ENCODE measurements around the gene FMO5. TPM values are rescaled to one million over a fixed set of nuclear protein-coding genes. Genes with fewer than 3 reads are reported as not detected.

FMO5 gene
- total RNA-seq, result under 1 TPM; 0.37 to 0.53 TPM

GRCh38 chr1:147225193-147225730 lies at the start of gene FMO5:
TSS of gene FMO5 (minus strand) at chr1:147225339. CDS start at chr1:147225029, 310 bp downstream.
- Mint-ChIP-seq H3K36me3 (ENCODE audit: low read depth) (no peaks in the 10 kb centered on the region), H3K9me3 (ENCODE audit: low read depth) (no peaks in the 10 kb centered on the region), H3K27ac (peak within 1 kb of the TSS; percentile 82), H3K4me3 (peak within 1 kb of the TSS; percentile 81), H3K27me3 (no peaks in the 10 kb centered on the region), H3K4me1 (peaks cover 17% of the 10 kb centered on the region)
- peak; percentile 97 for ATAC-seq
- ChIA-PET CTCF (interaction anchor here (0.6 to 1.6 kb wide), 5 partner anchors 12 to 291 kb away, joined by 3 to 12 read pairs (median 4); partner anchors contain the start of gene CHD1L), POLR2A (interaction anchor here (0.9 kb wide), 1 partner anchor 141 kb away, joined by 3 read pairs; no protein-coding TSS in a partner anchor)
- intact Hi-C loops (cut with DNase I, micrococcal nuclease), result loop anchor here in 1 of 2 experiments (1.0 kb wide), 2 partner anchors 17 to 53 kb away; partner anchors contain the start of genes CHD1L and PRKAB2
- peak; percentile 69 for DNase-seq

DNA sequence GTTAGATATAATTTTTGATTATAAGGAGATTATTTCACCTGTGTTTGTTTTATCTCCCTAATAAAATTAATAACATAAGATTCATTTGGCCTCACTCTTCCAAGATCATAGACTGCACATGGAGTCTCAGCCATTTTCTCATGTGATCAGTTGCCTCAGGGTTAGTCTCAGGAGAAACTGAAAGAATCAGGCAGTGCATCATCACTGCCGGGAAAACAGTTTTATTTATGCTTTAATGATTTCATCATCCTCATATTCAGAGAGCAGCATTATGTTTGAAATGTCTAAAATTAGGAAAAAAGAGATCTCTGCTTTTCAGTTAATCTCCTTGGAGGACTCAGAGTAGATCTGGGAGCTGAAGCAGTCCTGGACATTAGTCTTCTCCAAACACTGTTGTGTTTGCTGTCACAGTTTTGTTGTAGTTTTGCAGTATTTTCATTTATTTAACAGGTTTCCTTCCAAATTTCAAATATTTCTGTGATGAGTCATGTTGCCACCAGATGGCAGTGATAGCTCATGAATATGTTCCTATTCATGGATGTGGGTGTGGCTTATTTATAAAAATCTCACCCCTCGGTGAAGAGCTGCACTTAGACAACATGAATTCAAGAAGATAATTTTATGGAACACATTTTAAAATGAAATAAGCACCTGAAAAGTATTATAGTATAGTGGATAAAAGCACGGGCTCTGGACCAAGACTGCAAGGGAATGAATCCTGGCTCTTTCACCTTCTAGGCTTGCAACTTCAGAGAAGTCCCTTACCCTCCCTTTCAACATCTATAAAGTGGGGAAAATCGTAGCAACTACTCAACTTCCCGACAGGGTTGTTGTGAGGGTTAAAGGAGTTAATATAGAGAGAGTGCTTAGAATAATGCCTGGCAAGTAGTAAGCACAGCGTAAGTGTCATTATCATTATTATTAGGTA lies 48.5 kb upstream of the FMO5 start:
- intact Hi-C loops (cut with DNase I, micrococcal nuclease), result loop anchor here (1.0 to 10.0 kb wide), 6 partner anchors 117 to 621 kb away; no protein-coding TSS in a partner anchor
- peaks cover 50% of the 10 kb centered on the region for H3K36me3 Mint-ChIP-seq (ENCODE audit: low read depth)
- ATAC-seq (peak; percentile 47), DNase-seq (peak; percentile 37)
- POLR2A ChIA-PET, result interaction anchor here (1.8 kb wide), 1 partner anchor 30 kb away, joined by 4 read pairs; no protein-coding TSS in a partner anchor
- H3K4me3 Mint-ChIP-seq, result no peak overlapping the region
- H3K4me1 Mint-ChIP-seq, result peaks cover 6% of the 10 kb centered on the region
- CTCF ChIA-PET, result interaction anchor here (0.6 to 4.5 kb wide), 11 partner anchors 9 to 619 kb away, joined by 3 to 62 read pairs (median 4); no protein-coding TSS in a partner anchor
- H3K27ac Mint-ChIP-seq, result no peak overlapping the region
- H3K27me3 Mint-ChIP-seq, result no peaks in the 10 kb centered on the region
- no peaks in the 10 kb centered on the region for H3K9me3 Mint-ChIP-seq (ENCODE audit: low read depth)

DNA sequence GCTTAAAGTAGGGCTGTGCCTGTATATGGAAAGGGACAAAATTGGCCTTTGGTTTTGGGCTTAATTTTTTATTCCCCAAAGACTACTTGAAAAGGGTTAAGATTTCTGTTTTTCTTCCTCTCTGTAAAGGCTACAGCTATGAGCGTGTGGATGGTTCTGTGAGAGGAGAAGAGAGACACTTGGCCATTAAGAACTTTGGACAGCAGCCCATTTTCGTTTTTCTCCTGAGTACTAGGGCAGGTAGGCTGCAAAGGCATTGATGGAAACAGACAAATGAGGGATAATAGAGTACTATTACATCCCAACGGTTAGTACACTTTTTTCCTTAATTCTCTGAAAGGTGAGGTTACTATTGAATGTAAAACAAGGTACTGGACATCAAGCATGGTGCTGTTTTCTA lies 46.9 kb upstream of the FMO5 start:
- no peak for DNase-seq

GRCh38 chr1:147270721-147271120 lies 45.6 kb upstream of the FMO5 start:
- peaks cover 6% of the 10 kb centered on the region for H3K4me1 Mint-ChIP-seq
- peaks cover 47% of the 10 kb centered on the region for H3K36me3 Mint-ChIP-seq (ENCODE audit: low read depth)
- no peaks in the 10 kb centered on the region for H3K9me3 Mint-ChIP-seq (ENCODE audit: low read depth)
- intact Hi-C loops (cut with DNase I, micrococcal nuclease), result loop anchor here (5.0 to 10.0 kb wide), 3 partner anchors 372 to 624 kb away; no protein-coding TSS in a partner anchor
- ChIA-PET CTCF (interaction anchor here (1.4 kb wide), 1 partner anchor 9 kb away, joined by 4 read pairs; no protein-coding TSS in a partner anchor), POLR2A (no interaction called here)
- H3K27me3 Mint-ChIP-seq, result no peaks in the 10 kb centered on the region
- ATAC-seq, result no peak
- no peak for DNase-seq
- H3K27ac Mint-ChIP-seq, result no peak overlapping the region
- no peak overlapping the region for H3K4me3 Mint-ChIP-seq

More for the DNA sequence above, 46.9 kb upstream of the FMO5 start:
- POLR2A ChIA-PET, result no interaction called here
- CTCF ChIA-PET, result interaction anchor here (0.8 to 4.5 kb wide), 5 partner anchors 8 to 621 kb away, joined by 3 to 62 read pairs (median 5); no protein-coding TSS in a partner anchor
- Mint-ChIP-seq H3K9me3 (ENCODE audit: low read depth) (no peaks in the 10 kb centered on the region), H3K4me3 (no peak overlapping the region), H3K4me1 (peaks cover 6% of the 10 kb centered on the region), H3K27ac (no peak overlapping the region), H3K27me3 (no peaks in the 10 kb centered on the region), H3K36me3 (ENCODE audit: low read depth) (peaks cover 55% of the 10 kb centered on the region)
- no peak for ATAC-seq
- intact Hi-C loops (cut with DNase I, micrococcal nuclease), result loop anchor here (2.0 to 10.0 kb wide), 4 partner anchors 221 to 623 kb away; no protein-coding TSS in a partner anchor

- ChIA-PET CTCF (no interaction called here), POLR2A (no interaction called here)
- H3K27ac Mint-ChIP-seq, result no peak overlapping the region
- ATAC-seq (no peak), DNase-seq (no peak)
- no peaks in the 10 kb centered on the region for H3K4me1 Mint-ChIP-seq
- H3K4me3 Mint-ChIP-seq, result no peak overlapping the region
- H3K27me3 Mint-ChIP-seq, result no peaks in the 10 kb centered on the region
- intact Hi-C loops (cut with DNase I, micrococcal nuclease), result loop anchor here in 1 of 2 experiments (10.0 kb wide), 1 partner anchor 283 kb away; no protein-coding TSS in a partner anchor
- no peaks in the 10 kb centered on the region for H3K9me3 Mint-ChIP-seq (ENCODE audit: low read depth)
- peaks cover 44% of the 10 kb centered on the region for H3K36me3 Mint-ChIP-seq (ENCODE audit: low read depth)
These were observed 42.6 kb upstream of the FMO5 start for GRCh38 chr1:147267711-147268110.

DNA sequence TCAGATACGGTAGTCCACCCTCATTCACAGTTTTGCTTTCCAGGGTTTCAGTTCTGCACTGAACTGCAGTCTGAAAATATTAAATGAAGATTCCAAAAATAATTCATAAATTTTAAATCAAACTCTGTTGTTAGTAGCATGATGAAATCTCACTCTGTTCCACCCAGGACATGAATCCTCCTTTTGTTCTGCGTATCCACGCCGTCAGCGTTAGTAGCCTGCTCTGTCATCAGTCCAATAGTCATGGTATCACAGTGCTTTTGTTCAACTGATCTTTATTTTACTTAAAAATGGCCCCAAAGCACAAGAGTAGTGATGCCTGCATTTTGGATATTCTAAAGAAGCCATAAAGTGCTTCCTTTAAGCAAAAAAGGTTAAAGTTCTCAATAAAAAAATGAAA lies 41.2 kb upstream of the FMO5 start:
- no peak overlapping the region for H3K4me3 Mint-ChIP-seq
- intact Hi-C loops (cut with DNase I, micrococcal nuclease), result loop anchor here in 1 of 2 experiments (10.0 kb wide), 1 partner anchor 282 kb away; no protein-coding TSS in a partner anchor
- ATAC-seq (no peak), DNase-seq (no peak)
- no peaks in the 10 kb centered on the region for H3K9me3 Mint-ChIP-seq (ENCODE audit: low read depth)
- no peaks in the 10 kb centered on the region for H3K27me3 Mint-ChIP-seq
- H3K36me3 Mint-ChIP-seq (ENCODE audit: low read depth), result peaks cover 51% of the 10 kb centered on the region
- no peak overlapping the region for H3K27ac Mint-ChIP-seq
- ChIA-PET POLR2A (no interaction called here), CTCF (no interaction called here)
- no peaks in the 10 kb centered on the region for H3K4me1 Mint-ChIP-seq

DNA sequence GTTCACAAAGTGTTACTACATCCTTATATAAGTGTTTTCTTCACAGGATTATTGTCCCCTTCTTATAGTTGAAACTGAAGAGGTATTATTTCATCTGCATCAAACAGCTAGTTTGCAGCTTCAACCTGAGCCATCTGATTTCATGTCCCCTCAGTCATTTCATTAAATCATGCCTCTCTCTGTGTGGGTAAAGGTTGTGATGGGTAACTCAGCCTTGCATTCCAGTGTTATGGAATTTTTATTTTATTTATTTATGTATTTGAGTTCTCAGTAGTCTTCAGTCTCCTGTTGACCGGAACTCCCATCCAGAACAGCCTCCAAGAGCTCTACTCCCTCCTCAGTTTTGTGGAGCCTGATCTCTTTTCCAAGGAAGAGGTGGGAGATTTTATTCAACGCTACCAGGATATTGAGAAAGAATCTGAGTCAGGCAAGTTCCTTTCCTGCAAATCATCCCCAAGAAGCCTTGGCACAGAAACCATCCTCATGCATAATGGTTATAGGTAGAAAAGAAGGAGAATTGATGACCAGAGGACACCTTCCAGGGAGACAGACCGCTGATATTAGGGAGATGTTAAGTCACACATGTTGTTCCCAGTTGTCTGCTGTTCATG lies 39.1 kb upstream of the FMO5 start:
- ATAC-seq (no peak), DNase-seq (no peak)
- Mint-ChIP-seq H3K27me3 (no peaks in the 10 kb centered on the region), H3K4me3 (no peak overlapping the region), H3K36me3 (ENCODE audit: low read depth) (peaks cover 54% of the 10 kb centered on the region), H3K9me3 (ENCODE audit: low read depth) (no peaks in the 10 kb centered on the region), H3K4me1 (no peaks in the 10 kb centered on the region), H3K27ac (no peak overlapping the region)
- intact Hi-C loops (cut with DNase I, micrococcal nuclease), result loop anchor here in 1 of 2 experiments (10.0 kb wide), 1 partner anchor 279 kb away; no protein-coding TSS in a partner anchor
- ChIA-PET CTCF (no interaction called here), POLR2A (no interaction called here)

GRCh38 chr1:147260956-147261355 lies 35.8 kb upstream of the FMO5 start:
- intact Hi-C loops (cut with DNase I, micrococcal nuclease), result loop anchor here in 1 of 2 experiments (10.0 kb wide), 1 partner anchor 276 kb away; no protein-coding TSS in a partner anchor
- DNase-seq, result no peak
- no peaks in the 10 kb centered on the region for H3K9me3 Mint-ChIP-seq (ENCODE audit: low read depth)
- ATAC-seq, result no peak
- H3K27ac Mint-ChIP-seq, result no peak overlapping the region
- POLR2A ChIA-PET, result no interaction called here
- CTCF ChIA-PET, result no interaction called here
- H3K36me3 Mint-ChIP-seq (ENCODE audit: low read depth), result peaks cover 54% of the 10 kb centered on the region
- no peaks in the 10 kb centered on the region for H3K4me1 Mint-ChIP-seq
- H3K4me3 Mint-ChIP-seq, result no peak overlapping the region
- H3K27me3 Mint-ChIP-seq, result no peaks in the 10 kb centered on the region

DNA sequence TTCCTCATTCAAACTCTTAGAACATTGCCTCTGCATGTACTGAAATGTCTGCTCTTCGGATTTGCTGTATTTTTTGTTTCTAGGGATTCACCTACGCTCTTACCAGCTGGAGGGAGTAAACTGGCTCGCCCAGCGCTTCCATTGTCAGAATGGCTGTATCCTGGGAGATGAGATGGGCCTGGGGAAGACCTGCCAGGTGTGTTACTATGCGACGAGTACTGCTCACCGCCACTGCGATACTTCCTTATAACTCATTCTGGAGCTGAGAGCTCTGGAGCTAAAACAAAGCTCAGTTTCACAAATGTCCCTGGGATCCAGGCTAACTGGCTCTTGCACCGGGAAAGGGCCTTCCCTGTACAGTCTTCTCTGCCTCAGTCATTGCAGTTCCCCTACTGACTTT lies 27.4 kb upstream of the FMO5 start:
- Mint-ChIP-seq H3K27ac (no peak overlapping the region), H3K4me1 (peaks cover 21% of the 10 kb centered on the region), H3K27me3 (no peaks in the 10 kb centered on the region), H3K9me3 (ENCODE audit: low read depth) (no peaks in the 10 kb centered on the region), H3K4me3 (no peak overlapping the region), H3K36me3 (ENCODE audit: low read depth) (peaks cover 36% of the 10 kb centered on the region)
- DNase-seq, result no peak
- ChIA-PET POLR2A (no interaction called here), CTCF (interaction anchor here (1.0 to 2.0 kb wide), 2 partner anchors 9 to 11 kb away, joined by 3 to 11 read pairs; no protein-coding TSS in a partner anchor)
- ATAC-seq, result no peak
- intact Hi-C loops (cut with DNase I, micrococcal nuclease), result no loop called here

DNA sequence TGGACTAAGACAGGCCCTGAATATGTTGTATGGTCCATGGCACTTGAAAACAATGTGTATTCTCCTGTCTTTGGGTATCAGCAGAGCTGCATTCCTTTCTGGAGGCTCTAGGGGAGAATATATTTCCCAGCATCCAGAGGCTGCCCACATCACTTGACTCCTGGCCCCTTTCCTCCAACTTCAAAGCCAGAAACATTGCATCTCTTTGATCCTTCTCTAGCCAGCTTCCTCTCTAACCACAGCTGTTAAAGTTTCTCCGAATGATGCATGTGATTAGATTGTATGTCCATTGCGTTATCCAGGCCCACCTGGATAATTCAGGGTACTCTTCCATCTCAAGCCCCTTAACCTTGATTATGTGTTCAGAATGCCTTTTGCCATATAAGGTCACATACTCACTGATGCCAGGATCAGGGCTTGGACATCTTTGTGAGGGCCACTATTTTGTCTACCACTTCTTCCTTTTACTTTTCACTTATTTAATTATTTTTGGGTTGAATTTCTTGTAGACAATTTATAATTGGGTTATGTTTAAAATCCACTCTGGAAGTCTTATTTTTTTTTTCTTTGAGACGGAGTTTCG lies 22.6 kb upstream of the FMO5 start:
- POLR2A ChIA-PET, result no interaction called here
- CTCF ChIA-PET, result interaction anchor here (1.7 kb wide), 1 partner anchor 78 kb away, joined by 6 read pairs; no protein-coding TSS in a partner anchor
- H3K27ac Mint-ChIP-seq, result no peak overlapping the region
- ATAC-seq (no peak), DNase-seq (no peak)
- H3K4me3 Mint-ChIP-seq, result no peak overlapping the region
- H3K4me1 Mint-ChIP-seq, result peaks cover 52% of the 10 kb centered on the region
- H3K27me3 Mint-ChIP-seq, result no peaks in the 10 kb centered on the region
- no peaks in the 10 kb centered on the region for H3K9me3 Mint-ChIP-seq (ENCODE audit: low read depth)
- intact Hi-C loops (cut with DNase I, micrococcal nuclease), result no loop called here
- peaks cover 22% of the 10 kb centered on the region for H3K36me3 Mint-ChIP-seq (ENCODE audit: low read depth)

Measured in activated CD4-positive, alpha-beta T cell treated with anti-CD3 and anti-CD28 coated beads for 36 hours (primary cell).